IPS-18a (cell line): ENCODE results near the gene SPAG4.

ENCODE experiments used
- H3K27ac ChIP-seq: one replicate; pipeline ENCODE4 v1.5.1; 2013; ENCODE audit warnings: low read length
- H3K27me3 ChIP-seq: one replicate; pipeline ENCODE4 v1.6.1; 2013; ENCODE audit warnings: mild to moderate bottlenecking, low read length; ENCODE audit not compliant: control insufficient read depth, insufficient read depth
- H3K36me3 ChIP-seq: one replicate; pipeline ENCODE4 v1.6.1; 2013; ENCODE audit warnings: low read depth, low read length; ENCODE audit not compliant: control insufficient read depth
- H3K4me1 ChIP-seq: one replicate; pipeline ENCODE4 v1.6.1; 2013; ENCODE audit warnings: low read depth, low read length; ENCODE audit not compliant: control insufficient read depth
- H3K4me3 ChIP-seq: one replicate; pipeline ENCODE4 v1.5.1; 2013; ENCODE audit warnings: low read length
- H3K9ac ChIP-seq: one replicate; pipeline ENCODE4 v1.6.1; 2013; ENCODE audit warnings: mild to moderate bottlenecking, low read length, moderate library complexity
- H3K9me3 ChIP-seq: one replicate; pipeline ENCODE4 v1.6.1; 2013; ENCODE audit warnings: low read depth, low read length; ENCODE audit not compliant: control insufficient read depth

SPAG4 gene

GRCh38 chr20:35651958-35652357 is 36.3 kb downstream of the SPAG4 start:
- H3K9me3 ChIP-seq = no peaks in the 10 kb centered on the region
- H3K36me3 ChIP-seq = peaks cover 44% of the 10 kb centered on the region
- no peak overlapping the region for H3K9ac ChIP-seq
- no peak overlapping the region for H3K27ac ChIP-seq
- H3K4me1 ChIP-seq = no peaks in the 10 kb centered on the region
- H3K27me3 ChIP-seq = no peaks in the 10 kb centered on the region
- H3K4me3 ChIP-seq = no peak overlapping the region

GRCh38 chr20:35652641-35653429 is 37.2 kb downstream of the SPAG4 start:
- Histone ChIP-seq H3K4me1 (no peaks in the 10 kb centered on the region), H3K9me3 (no peaks in the 10 kb centered on the region), H3K4me3 (no peak overlapping the region), H3K27me3 (no peaks in the 10 kb centered on the region), H3K9ac (no peak overlapping the region), H3K36me3 (peaks cover 48% of the 10 kb centered on the region), H3K27ac (no peak overlapping the region)

- Histone ChIP-seq H3K9ac (no peak overlapping the region), H3K4me1 (no peaks in the 10 kb centered on the region), H3K36me3 (peaks cover 48% of the 10 kb centered on the region)
These were observed 37.8 kb downstream of the SPAG4 start for GRCh38 chr20:35653430-35653734.

GRCh38 chr20:35653893-35654292 is 38.3 kb downstream of the SPAG4 start:
- H3K4me1 ChIP-seq = no peaks in the 10 kb centered on the region
- peaks cover 48% of the 10 kb centered on the region for H3K36me3 ChIP-seq
- no peaks in the 10 kb centered on the region for H3K27me3 ChIP-seq
- H3K4me3 ChIP-seq = no peak overlapping the region
- no peak overlapping the region for H3K27ac ChIP-seq
- H3K9me3 ChIP-seq = no peaks in the 10 kb centered on the region
- no peak overlapping the region for H3K9ac ChIP-seq

More at GRCh38 chr20:35653430-35653734, 37.8 kb downstream of the SPAG4 start:
- Histone ChIP-seq H3K27me3 (no peaks in the 10 kb centered on the region), H3K9me3 (no peaks in the 10 kb centered on the region), H3K27ac (no peak overlapping the region), H3K4me3 (no peak overlapping the region)

GRCh38 chr20:35654415-35654814 is 38.8 kb downstream of the SPAG4 start:
- no peak overlapping the region for H3K4me3 ChIP-seq
- H3K27me3 ChIP-seq = no peaks in the 10 kb centered on the region
- no peak overlapping the region for H3K27ac ChIP-seq
- no peaks in the 10 kb centered on the region for H3K9me3 ChIP-seq
- peaks cover 48% of the 10 kb centered on the region for H3K36me3 ChIP-seq
- H3K4me1 ChIP-seq = no peaks in the 10 kb centered on the region
- H3K9ac ChIP-seq = no peak overlapping the region

- Histone ChIP-seq H3K36me3 (peaks cover 34% of the 10 kb centered on the region), H3K9ac (no peak overlapping the region), H3K4me1 (peaks cover 19% of the 10 kb centered on the region), H3K27ac (no peak overlapping the region), H3K27me3 (no peaks in the 10 kb centered on the region), H3K9me3 (no peaks in the 10 kb centered on the region), H3K4me3 (no peak overlapping the region)
These were observed 41.6 kb downstream of the SPAG4 start for GRCh38 chr20:35657271-35657670.

GRCh38 chr20:35660122-35660937 is 44.7 kb downstream of the SPAG4 start:
- Histone ChIP-seq H3K27ac (no peak overlapping the region), H3K9me3 (no peaks in the 10 kb centered on the region), H3K9ac (no peak overlapping the region), H3K4me3 (peak overlapping the region; percentile 23), H3K4me1 (peaks cover 25% of the 10 kb centered on the region), H3K36me3 (peaks cover 7% of the 10 kb centered on the region), H3K27me3 (no peaks in the 10 kb centered on the region)

- H3K27me3 ChIP-seq = no peaks in the 10 kb centered on the region
- no peak overlapping the region for H3K9ac ChIP-seq
- peaks cover 4% of the 10 kb centered on the region for H3K36me3 ChIP-seq
- H3K4me3 ChIP-seq = peak overlapping the region; percentile 23
- H3K4me1 ChIP-seq = peaks cover 25% of the 10 kb centered on the region
- no peak overlapping the region for H3K27ac ChIP-seq
- no peaks in the 10 kb centered on the region for H3K9me3 ChIP-seq
These were observed 45.4 kb downstream of the SPAG4 start for GRCh38 chr20:35661053-35661452.

GRCh38 chr20:35661908-35662307 is 46.3 kb downstream of the SPAG4 start:
- Histone ChIP-seq H3K27ac (no peak overlapping the region), H3K9ac (peak overlapping the region; percentile 100), H3K4me3 (peak overlapping the region; percentile 98), H3K36me3 (peaks cover 4% of the 10 kb centered on the region), H3K27me3 (no peaks in the 10 kb centered on the region), H3K9me3 (no peaks in the 10 kb centered on the region), H3K4me1 (peaks cover 25% of the 10 kb centered on the region)

GRCh38 chr20:35662551-35662950 is 46.9 kb downstream of the SPAG4 start:
- H3K4me1 ChIP-seq = peaks cover 25% of the 10 kb centered on the region
- H3K4me3 ChIP-seq = peak overlapping the region; percentile 98
- H3K27ac ChIP-seq = no peak overlapping the region
- no peaks in the 10 kb centered on the region for H3K9me3 ChIP-seq
- H3K27me3 ChIP-seq = no peaks in the 10 kb centered on the region
- H3K36me3 ChIP-seq = no peaks in the 10 kb centered on the region
- peak overlapping the region; percentile 100 for H3K9ac ChIP-seq

GRCh38 chr20:35663516-35664465 is 48.2 kb downstream of the SPAG4 start:
- Histone ChIP-seq H3K36me3 (no peaks in the 10 kb centered on the region), H3K4me1 (peaks cover 25% of the 10 kb centered on the region), H3K9me3 (no peaks in the 10 kb centered on the region), H3K27ac (peak overlapping the region; percentile 97), H3K9ac (peak overlapping the region; percentile 100), H3K4me3 (peak overlapping the region; percentile 98), H3K27me3 (no peaks in the 10 kb centered on the region)
